Effector memory CD4-positive, alpha-beta T cell (primary cell): ENCODE results near the gene LEFTY1.
"Not testable (repeated sequence)": the region's sequence is repeated elsewhere in the genome, so short reads cannot be mapped to it uniquely, and the experiment has no call there.

Experiments
- DNase-seq, 3 donors: peaks; one replicate each; pipeline ENCODE4 v3.0.0-alpha.2; 2020
- H3K27ac ChIP-seq: 2 replicates; pipeline ENCODE4 v1.7.0; 2013; ENCODE audit warnings: mild to moderate bottlenecking, low read length, moderate library complexity; ENCODE audit not compliant: insufficient read depth, poor library complexity, severe bottlenecking
- H3K27me3 ChIP-seq: replicated peaks from 2 replicates; pipeline ENCODE4 v1.7.0; 2013; ENCODE audit warnings: mild to moderate bottlenecking, low read length; ENCODE audit not compliant: insufficient read depth, control insufficient read depth, poor library complexity, severe bottlenecking
- H3K36me3 ChIP-seq: 2 replicates; pipeline ENCODE4 v1.7.0; 2013; ENCODE audit warnings: mild to moderate bottlenecking, low read length, moderate library complexity; ENCODE audit not compliant: control insufficient read depth, insufficient read depth
- H3K4me1 ChIP-seq: 2 replicates; pipeline ENCODE4 v1.7.0; 2013; ENCODE audit warnings: low read length, mild to moderate bottlenecking; ENCODE audit not compliant: control insufficient read depth, insufficient read depth, poor library complexity, severe bottlenecking
- H3K4me3 ChIP-seq: 2 replicates; pipeline ENCODE4 v1.7.0; 2013; ENCODE audit warnings: low read length, low read depth, mild to moderate bottlenecking; ENCODE audit not compliant: insufficient read depth, poor library complexity, severe bottlenecking
- H3K9me3 ChIP-seq: 2 replicates; pipeline ENCODE4 v1.7.0; 2013; ENCODE audit warnings: mild to moderate bottlenecking, low read length, moderate library complexity; ENCODE audit not compliant: control insufficient read depth

Gene LEFTY1

GRCh38 chr1:225888289-225888897 is 553 bp downstream of the LEFTY1 start:
- peaks cover 5% of the 10 kb centered on the region for H3K4me1 ChIP-seq
- no peaks in the 10 kb centered on the region for H3K36me3 ChIP-seq
- H3K9me3 ChIP-seq, result no peaks in the 10 kb centered on the region
- H3K4me3 ChIP-seq, result no peak overlapping the region
- DNase-seq, result no peak
- H3K27me3 ChIP-seq, result no peaks in the 10 kb centered on the region
- H3K27ac ChIP-seq, result no peak overlapping the region

GRCh38 chr1:225887554-225888288 is 1.2 kb downstream of the LEFTY1 start:
- not testable (repeated sequence) for DNase-seq, H3K4me1 ChIP-seq, H3K4me3 ChIP-seq, H3K27me3 ChIP-seq, H3K27ac ChIP-seq, H3K36me3 ChIP-seq, H3K9me3 ChIP-seq

- no peaks in the 10 kb centered on the region for H3K36me3 ChIP-seq
- H3K4me1 ChIP-seq, result peaks cover 5% of the 10 kb centered on the region
- DNase-seq, result no peak
- no peaks in the 10 kb centered on the region for H3K27me3 ChIP-seq
- H3K4me3 ChIP-seq, result no peak overlapping the region
- H3K27ac ChIP-seq, result no peak overlapping the region
- H3K9me3 ChIP-seq, result no peaks in the 10 kb centered on the region
Measured at GRCh38 chr1:225887030-225887314, 2.0 kb downstream of the LEFTY1 start.

DNA sequence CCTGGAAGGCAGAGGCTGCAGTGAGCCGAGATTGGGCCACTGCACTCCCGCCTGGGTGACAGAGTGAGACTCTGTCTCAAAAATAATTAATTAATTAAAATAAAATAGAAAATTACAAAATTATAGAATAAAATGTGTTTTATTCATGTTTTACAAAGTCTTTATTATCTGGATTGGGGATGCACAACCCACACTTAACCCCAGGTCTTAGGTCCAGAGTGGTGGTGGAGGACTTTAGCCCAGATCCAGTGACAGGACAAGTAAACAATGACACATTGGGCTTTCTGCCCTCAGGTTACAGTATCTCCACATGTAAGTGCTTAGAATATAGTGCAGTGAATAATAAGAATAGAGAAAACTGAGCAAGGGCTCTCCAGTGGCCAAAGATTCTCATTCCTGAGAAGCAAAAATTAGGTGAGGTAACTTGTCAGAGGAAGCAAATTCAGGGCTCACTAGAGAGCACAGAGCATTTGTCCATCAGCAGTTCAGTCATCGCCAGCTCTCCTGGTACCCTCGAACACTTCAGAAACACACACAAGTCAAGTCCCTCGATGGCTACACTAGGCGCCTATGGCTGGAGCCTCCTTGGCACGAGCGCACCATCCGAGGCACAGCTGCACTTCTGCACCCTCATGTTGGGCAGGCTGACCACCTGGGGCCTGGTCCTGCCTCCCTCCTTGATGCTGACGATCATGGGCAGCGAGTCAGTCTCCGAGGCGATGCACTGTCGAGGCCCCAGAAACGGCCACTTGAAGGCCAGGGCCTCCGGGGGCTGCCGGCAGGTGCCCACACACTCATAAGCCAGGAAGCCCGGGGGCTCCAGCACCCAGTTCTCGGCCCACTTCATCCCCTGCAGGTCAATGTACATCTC is 2.6 kb downstream of the LEFTY1 start:
- H3K27me3 ChIP-seq, result no peaks in the 10 kb centered on the region
- peaks cover 5% of the 10 kb centered on the region for H3K4me1 ChIP-seq
- no peaks in the 10 kb centered on the region for H3K9me3 ChIP-seq
- no peak overlapping the region for H3K4me3 ChIP-seq
- no peak overlapping the region for H3K27ac ChIP-seq
- H3K36me3 ChIP-seq, result no peaks in the 10 kb centered on the region
- no peak for DNase-seq

DNA sequence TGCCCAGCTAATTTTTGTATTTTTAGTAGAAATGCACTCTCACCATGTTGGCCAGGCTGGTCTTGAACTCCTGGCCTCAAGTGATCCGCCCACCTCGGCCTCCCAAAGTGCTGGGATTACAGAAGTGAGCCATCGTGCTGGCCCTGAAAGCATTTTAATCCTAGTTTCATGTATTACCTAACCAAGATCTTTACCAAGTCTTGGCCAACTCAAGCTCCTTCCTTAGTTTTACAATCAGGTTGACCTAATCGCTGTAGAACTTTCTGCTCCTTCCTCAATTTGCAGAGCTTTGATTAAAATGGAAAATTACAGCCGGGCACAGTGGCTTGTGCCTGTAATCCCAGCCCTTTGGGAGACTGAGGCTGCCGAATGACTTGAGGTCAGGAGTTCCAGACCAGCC is 3.6 kb downstream of the LEFTY1 start:
- Histone ChIP-seq H3K27me3 (no peaks in the 10 kb centered on the region), H3K4me1 (peaks cover 12% of the 10 kb centered on the region), H3K9me3 (no peaks in the 10 kb centered on the region), H3K27ac (no peak overlapping the region), H3K36me3 (no peaks in the 10 kb centered on the region), H3K4me3 (no peak overlapping the region)
- DNase-seq, result no peak

- no peak for DNase-seq
- Histone ChIP-seq H3K36me3 (no peaks in the 10 kb centered on the region), H3K4me3 (no peak overlapping the region), H3K27ac (no peak overlapping the region), H3K27me3 (no peaks in the 10 kb centered on the region), H3K4me1 (peaks cover 28% of the 10 kb centered on the region), H3K9me3 (no peaks in the 10 kb centered on the region)
Measured at GRCh38 chr1:225883616-225884265, 5.2 kb downstream of the LEFTY1 start.

GRCh38 chr1:225882694-225883615 is 6.0 kb downstream of the LEFTY1 start:
- Histone ChIP-seq H3K9me3 (no peaks in the 10 kb centered on the region), H3K4me1 (peaks cover 35% of the 10 kb centered on the region), H3K27me3 (no peaks in the 10 kb centered on the region), H3K27ac (peak overlapping the region; percentile 87), H3K36me3 (peaks cover 6% of the 10 kb centered on the region), H3K4me3 (peak overlapping the region; percentile 93)
- DNase-seq, result no peak

DNA sequence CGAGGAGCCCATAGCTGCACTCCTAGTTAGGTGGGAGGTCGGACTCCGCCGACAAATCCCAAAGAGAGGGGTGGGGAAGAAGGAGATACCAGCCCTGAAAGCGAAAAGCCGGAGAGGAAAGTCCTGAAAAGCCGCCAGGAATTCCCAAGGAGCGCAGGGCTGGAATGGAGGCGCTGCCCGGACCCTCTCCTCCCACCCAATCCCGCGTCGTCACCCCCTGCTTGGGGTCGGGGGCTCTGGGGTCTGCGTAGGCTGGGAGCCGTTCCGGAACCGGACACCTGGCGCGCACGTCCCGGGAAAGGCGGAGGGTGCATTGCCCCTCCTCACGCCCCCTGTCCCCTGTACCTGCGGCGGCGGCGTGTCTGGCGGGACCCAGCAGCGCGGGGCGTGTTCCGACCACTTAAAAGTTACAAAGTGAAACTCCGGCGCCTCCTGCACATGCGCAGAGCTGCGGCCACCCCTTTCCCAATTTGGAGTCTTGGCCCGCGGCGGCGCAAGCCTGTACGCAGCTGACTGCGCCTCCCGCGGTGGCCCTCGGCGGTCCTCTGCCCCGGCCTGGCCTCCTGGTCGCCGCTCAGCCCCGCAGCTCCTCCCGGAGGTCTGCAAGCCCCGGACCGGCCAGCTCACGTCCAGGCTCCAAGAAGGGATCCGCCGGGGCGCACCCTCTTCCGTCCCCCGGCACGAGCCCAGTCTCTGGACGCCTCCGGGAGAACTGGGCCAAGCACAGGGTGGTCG is 6.8 kb downstream of the LEFTY1 start, which contains the start of gene TMEM63A:
Gene TMEM63A, minus strand, starts transcription at position 422 of the 735 bp plus-strand sequence. CDS start 4,800 bp downstream, outside the sequence.
- Histone ChIP-seq H3K36me3 (peaks cover 14% of the 10 kb centered on the region), H3K4me1 (peaks cover 44% of the 10 kb centered on the region), H3K9me3 (no peaks in the 10 kb centered on the region), H3K4me3 (peak within 1 kb of the TSS; percentile 93), H3K27me3 (no peaks in the 10 kb centered on the region), H3K27ac (peak within 1 kb of the TSS; percentile 87)
- peak; percentile 82 to 88 (median 83) for DNase-seq
